Measurements from ENCODE around the gene FAM131A.
A peak's percentile ranks its signal among the peaks of the same experiment; 100 is the strongest.
"Not testable (repeated sequence)": the region's sequence is repeated elsewhere in the genome, so short reads cannot be mapped to it uniquely, and the experiment has no call there.

The FAM131A gene

GRCh38 chr3:184317201-184317600, 20.2 kb upstream of the FAM131A start:
- DNase-seq, result no peak

DNA sequence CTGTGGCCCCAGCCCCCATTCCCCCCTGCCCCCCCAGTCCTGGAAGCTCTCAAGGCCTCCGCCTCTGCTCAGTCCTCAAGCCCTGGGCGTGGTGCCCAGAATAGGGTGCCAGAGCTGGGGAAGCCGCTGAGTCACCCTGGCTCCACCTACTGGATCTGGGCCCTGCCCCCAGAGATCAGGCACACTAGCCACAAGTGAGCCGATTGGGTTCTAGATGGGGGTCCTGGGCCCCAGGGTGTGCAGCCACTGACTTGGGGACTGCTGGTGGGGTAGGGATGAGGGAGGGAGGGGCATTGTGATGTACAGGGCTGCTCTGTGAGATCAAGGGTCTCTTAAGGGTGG, 17.3 kb upstream of the FAM131A start:
- DNase-seq, result peak in 1 of 2 experiments; percentile 72

DNA sequence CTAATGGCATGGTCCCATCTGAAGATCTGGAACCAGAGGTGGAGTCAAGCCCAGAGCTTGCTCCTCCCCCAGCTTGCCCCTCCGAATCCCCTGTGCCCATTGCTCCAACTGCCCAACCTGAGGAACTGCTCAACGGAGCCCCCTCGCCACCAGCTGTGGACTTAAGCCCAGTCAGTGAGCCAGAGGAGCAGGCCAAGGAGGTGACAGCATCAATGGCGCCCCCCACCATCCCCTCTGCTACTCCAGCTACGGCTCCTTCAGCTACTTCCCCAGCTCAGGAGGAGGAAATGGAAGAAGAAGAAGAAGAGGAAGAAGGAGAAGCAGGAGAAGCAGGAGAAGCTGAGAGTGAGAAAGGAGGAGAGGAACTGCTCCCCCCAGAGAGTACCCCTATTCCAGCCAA, 15.7 kb upstream of the FAM131A start:
- no peak for DNase-seq

DNA sequence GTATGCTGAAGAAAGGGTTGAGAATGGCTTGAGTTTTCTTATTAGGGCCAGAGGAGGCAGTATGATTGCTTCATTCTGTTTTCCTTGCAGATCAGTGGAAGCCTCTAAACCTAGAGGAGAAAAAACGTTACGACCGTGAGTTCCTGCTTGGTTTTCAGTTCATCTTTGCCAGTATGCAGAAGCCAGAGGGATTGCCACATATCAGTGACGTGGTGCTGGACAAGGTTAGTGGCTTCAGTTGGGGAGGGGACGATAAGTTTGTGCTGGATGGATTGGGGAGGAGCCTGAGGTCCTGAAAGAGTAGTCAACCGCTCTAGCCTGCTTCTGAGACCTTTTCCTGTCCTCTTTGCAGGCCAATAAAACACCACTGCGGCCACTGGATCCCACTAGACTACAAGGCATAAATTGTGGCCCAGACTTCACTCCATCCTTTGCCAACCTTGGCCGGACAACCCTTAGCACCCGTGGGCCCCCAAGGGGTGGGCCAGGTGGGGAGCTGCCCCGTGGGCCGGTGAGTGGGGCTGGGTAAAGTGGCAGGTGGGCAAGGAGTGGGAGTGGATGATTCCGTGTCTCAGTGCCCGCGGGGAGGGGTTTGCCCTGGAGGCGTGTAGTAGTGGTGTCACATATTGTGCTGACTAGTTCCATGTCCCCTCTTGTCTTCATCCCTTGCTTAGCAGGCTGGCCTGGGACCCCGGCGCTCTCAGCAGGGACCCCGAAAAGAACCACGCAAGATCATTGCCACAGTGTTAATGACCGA, 14.5 kb upstream of the FAM131A start:
- no peak for DNase-seq

- no peak for DNase-seq
Observed at GRCh38 chr3:184323696-184324095, 13.7 kb upstream of the FAM131A start.

GRCh38 chr3:184325269-184325668, 12.1 kb upstream of the FAM131A start:
- no peak for DNase-seq

DNA sequence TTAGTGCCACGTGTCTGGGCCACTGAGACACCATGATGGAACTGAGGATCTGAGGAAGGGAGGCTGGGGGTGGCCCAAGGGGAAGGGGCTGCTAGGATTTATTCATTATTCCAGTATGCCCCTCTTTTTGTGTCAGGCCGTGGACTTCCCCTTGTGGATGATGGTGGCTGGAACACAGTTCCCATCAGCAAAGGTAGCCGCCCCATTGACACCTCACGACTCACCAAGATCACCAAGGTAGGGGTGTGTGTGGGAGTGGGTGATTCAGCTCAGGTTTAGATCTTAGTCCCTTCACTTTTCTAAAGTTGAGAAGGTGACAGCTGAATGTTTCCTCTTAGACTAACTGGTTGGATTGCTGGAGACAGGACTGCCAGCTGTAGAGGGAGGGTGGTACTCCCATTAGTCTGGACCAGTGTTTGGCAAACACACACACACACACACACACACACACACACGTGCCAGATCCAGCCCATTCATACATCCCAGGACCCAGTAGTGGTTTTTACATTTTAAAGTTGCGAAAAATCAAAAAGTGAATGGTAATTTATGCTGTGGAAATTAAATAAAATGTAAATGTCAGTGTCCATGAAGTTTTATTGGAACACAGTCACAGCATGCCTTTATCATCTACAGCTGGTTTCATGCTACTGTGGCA, 11.6 kb upstream of the FAM131A start:
- peak; percentile 63 to 66 for DNase-seq

DNA sequence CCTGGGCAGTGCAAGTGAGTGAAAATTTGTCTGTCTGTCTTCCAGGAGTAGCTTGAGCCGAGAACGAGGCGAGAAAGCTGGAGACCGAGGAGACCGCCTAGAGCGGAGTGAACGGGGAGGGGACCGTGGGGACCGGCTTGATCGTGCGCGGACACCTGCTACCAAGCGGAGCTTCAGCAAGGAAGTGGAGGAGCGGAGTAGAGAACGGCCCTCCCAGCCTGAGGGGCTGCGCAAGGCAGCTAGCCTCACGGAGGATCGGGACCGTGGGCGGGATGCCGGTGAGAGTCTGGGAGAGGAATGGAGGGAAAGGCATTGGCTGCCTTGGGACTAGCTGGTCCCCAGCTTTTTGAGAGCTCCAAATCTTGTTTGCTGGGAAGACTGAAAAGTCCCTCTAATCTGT, 10.2 kb upstream of the FAM131A start:
- no peak for DNase-seq

GRCh38 chr3:184328516-184328915, 8.9 kb upstream of the FAM131A start:
- no peak for DNase-seq

DNA sequence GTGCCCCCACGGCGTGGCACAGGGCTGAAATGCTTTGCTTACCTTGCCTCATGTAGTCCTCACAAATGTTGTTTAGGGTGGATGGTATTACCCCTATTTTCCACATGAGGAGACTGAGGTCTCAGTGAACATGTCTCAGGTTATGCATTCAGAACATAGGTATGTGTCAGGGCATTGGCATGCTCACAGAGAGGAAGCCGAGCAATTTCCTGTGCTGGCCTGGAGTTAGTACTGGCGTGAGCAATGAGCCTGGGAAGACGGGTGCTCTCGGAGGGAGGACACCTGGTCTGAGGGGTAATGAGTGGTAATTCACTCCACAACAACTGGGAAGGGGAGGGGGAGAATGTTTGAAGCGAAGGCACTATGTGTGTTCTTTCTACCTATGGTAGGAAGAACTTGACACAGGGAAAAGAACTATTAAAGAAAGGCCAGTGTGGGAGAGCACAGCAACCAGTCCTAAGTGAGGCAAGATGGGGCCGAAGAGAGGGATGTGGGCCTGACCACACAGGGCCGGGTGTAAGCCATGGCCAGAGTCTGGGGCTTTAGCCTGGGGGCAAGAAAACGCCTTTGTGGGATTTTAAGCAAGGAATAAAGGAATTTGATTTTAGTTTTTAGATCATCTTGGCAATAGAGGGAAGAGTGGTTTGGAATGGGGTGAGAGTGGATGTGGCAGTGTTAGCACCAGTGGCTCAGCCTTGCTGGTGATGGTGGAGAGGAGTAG, 4.9 kb upstream of the FAM131A start:
- DNase-seq, result no peak

GRCh38 chr3:184333190-184333589, 4.2 kb upstream of the FAM131A start:
- no peak for DNase-seq

DNA sequence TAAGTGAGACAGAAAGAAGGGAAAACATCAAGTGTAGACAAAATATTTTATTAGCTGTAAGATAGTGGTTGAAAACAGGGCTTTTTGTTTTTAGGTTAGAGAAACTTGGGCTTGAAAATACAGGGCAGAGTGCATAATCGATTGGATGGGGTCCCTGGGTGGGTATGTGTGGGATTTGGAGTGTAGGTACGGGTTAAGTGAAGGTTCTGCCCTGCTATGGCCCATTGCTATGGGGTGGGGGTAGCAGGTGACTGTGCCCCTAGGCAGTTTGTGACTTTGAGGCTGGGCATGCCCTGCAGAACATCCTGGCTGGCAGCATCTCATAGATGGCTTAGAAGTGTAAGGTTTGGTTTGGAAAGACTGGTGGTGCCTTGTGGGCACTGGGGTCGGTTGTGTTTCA, 3.7 kb upstream of the FAM131A start:
- no peak for DNase-seq

GRCh38 chr3:184334470-184335158, 2.8 kb upstream of the FAM131A start:
- peak; percentile 66 to 67 for DNase-seq

- no peak for DNase-seq
Observed at GRCh38 chr3:184335291-184335660, 2.1 kb upstream of the FAM131A start.

DNA sequence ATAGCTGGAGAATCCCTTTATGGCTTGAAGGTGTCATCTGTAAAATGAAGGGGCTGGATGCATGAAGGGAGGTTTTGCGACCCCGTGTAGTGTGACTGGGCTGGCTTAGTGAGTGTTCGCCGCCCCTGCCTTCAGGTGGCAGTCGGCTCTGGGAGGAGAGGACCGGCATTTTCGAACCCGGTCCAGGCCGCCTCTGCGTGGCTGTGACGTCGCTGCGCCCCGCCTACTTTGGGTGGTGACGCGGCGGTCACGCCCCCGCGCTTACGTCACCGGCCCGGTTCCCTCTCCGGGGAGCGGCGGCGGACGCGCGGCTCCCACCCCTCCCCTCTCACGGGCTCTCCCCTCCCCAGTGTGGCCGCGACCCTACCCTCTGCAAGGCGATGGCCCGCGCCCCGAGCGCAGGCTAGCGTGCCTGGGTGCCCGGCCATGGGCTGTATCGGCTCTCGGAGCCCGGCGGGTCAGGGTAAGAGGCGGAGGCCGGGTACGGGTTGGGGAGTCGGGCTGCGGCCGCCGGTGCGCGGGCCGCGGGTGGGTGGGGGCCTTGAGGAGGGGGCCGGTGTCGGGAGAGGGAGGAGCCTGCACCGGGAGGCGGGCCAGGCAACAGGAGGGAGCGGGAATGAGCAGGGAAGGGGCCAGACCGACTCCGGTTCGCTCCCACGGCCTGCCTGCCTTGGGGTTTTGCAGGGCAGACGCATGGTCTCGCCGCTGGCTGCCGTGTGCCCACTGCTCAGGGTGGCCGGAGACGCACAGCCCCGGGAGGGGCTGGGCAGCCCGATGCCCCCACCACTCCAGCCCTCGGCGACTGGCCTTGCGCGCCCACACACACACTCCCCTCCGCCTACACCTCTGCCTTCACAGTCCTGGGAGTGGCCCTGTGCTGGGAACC, 1.5 kb upstream of the FAM131A start:
- DNase-seq, result peak; percentile 91 to 94

- DNase-seq, result no peak
Observed at GRCh38 chr3:184336547-184337398, 627 bp upstream of the FAM131A start.

DNA sequence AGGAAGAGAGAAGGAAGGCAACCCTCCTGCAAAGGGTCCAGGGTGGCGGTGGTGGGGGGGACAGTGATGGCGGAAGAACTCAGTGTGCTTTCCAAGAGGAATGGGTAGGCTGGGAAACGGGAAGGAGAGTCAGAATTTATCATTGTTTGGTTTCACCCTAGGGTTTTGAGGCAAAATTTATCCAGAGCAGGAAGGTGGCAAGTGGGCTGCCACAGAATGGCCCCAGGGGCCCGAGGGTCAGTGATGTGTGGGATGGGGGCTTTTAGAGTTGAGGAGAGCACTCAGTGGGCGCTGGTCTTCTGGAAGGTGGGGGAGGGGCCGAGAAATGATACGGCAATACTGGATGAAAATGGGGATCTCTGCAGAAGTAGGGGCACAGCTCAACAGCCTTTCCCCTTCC, 581 bp downstream of the FAM131A start:
- DNase-seq, result no peak

- DNase-seq, result no peak
Observed at GRCh38 chr3:184338511-184338945, 1.1 kb downstream of the FAM131A start.

- DNase-seq, result no peak
Observed at GRCh38 chr3:184339001-184339400, 1.6 kb downstream of the FAM131A start.

- DNase-seq, result not testable (repeated sequence)
Observed at GRCh38 chr3:184339451-184340135, 2.2 kb downstream of the FAM131A start.

- DNase-seq, result no peak
Observed at GRCh38 chr3:184341925-184342324, 4.5 kb downstream of the FAM131A start.
